HepG2 (cell line): ENCODE data around the gene WDR59. TPM values are rescaled to one million over a fixed set of nuclear protein-coding genes. Genes with fewer than 3 reads are reported as not detected.

ENCODE experiments used
- CHD2 ChIP-seq: IDR thresholded peaks from 2 replicates; pipeline ENCODE4 v1.6.1; 2011; ENCODE audit warnings: low read depth, low read length, improper control_type of control experiment
- ELF1 ChIP-seq: sonication (generic); formaldehyde crosslinking; IDR thresholded peaks from 2 replicates; pipeline ENCODE4 v1.4.0; 2020; ENCODE audit warnings: missing genetic modification reagents
- ISL2 ChIP-seq: sonication (generic); formaldehyde crosslinking; IDR thresholded peaks from 2 replicates; pipeline ENCODE4 v1.5.0; 2020; ENCODE audit warnings: missing genetic modification reagents
- KAT7 ChIP-seq: IDR thresholded peaks from 2 replicates; pipeline ENCODE4 v1.6.1; 2018; ENCODE audit warnings: borderline replicate concordance, missing compliant biosample characterization
- MED8 ChIP-seq: sonication (generic); formaldehyde crosslinking; IDR thresholded peaks from 2 replicates; pipeline ENCODE4 v1.8.1; 2023; ENCODE audit warnings: mild to moderate bottlenecking, missing genetic modification reagents; ENCODE audit not compliant: insufficient replicate concordance
- MTA3 ChIP-seq: sonication (generic); formaldehyde crosslinking; IDR thresholded peaks from 2 replicates; pipeline ENCODE4 v1.4.0; 2020; ENCODE audit warnings: missing genetic modification reagents
- MTF2 ChIP-seq: sonication (generic); formaldehyde crosslinking; IDR thresholded peaks from 2 replicates; pipeline ENCODE4 v1.5.0; 2020; ENCODE audit warnings: missing genetic modification reagents, borderline replicate concordance
- NFKBIZ ChIP-seq: IDR thresholded peaks from 2 replicates; pipeline ENCODE4 v1.6.1; 2018; ENCODE audit warnings: missing genetic modification reagents, missing compliant biosample characterization
- NPAS2 ChIP-seq: sonication (generic); formaldehyde crosslinking; IDR thresholded peaks from 2 replicates; pipeline ENCODE4 v1.8.0; 2022; ENCODE audit warnings: mild to moderate bottlenecking, missing genetic modification reagents, borderline replicate concordance
- SALL2 ChIP-seq: sonication (generic); formaldehyde crosslinking; IDR thresholded peaks from 2 replicates; pipeline ENCODE4 v1.8.1; 2023; ENCODE audit warnings: mild to moderate bottlenecking, missing genetic modification reagents, inconsistent platforms
- SIN3A ChIP-seq: IDR thresholded peaks from 2 replicates; pipeline ENCODE4 v1.6.1; 2011; ENCODE audit warnings: low read depth, mild to moderate bottlenecking, control low read depth, low read length, borderline replicate concordance
- SP5 ChIP-seq: IDR thresholded peaks from 2 replicates; pipeline ENCODE4 v1.6.1; 2016; ENCODE audit warnings: low read depth, borderline replicate concordance
- ZBTB7B ChIP-seq: sonication (generic); formaldehyde crosslinking; IDR thresholded peaks from 2 replicates; pipeline ENCODE4 v1.4.0; 2020; ENCODE audit warnings: missing genetic modification reagents
- ZFY ChIP-seq: sonication (generic); formaldehyde crosslinking; IDR thresholded peaks from 2 replicates; pipeline ENCODE4 v1.4.0; 2020; ENCODE audit warnings: missing genetic modification reagents
- ZNF350 ChIP-seq: sonication (generic); formaldehyde crosslinking; IDR thresholded peaks from 2 replicates; pipeline ENCODE4 v1.4.0; 2020; ENCODE audit warnings: mild to moderate bottlenecking, low read depth, missing genetic modification reagents, borderline replicate concordance
- ZNF367 ChIP-seq: sonication (generic); formaldehyde crosslinking; IDR thresholded peaks from 2 replicates; pipeline ENCODE4 v1.4.0; 2020; ENCODE audit warnings: missing genetic modification reagents, borderline replicate concordance
- ZNF678 ChIP-seq: sonication (generic); formaldehyde crosslinking; IDR thresholded peaks from 2 replicates; pipeline ENCODE4 v1.4.0; 2020; ENCODE audit warnings: mild to moderate bottlenecking, missing genetic modification reagents
- polyA plus RNA-seq, 8 experiments: library from polyadenylated mRNA; depleted of rRNA in 3 of 8; stranded (reverse) in 7 of 8; unstranded in 1 of 8; fragments of >200 nt; fragmentation: Illumina TruSeq in 4 of 8; extraction: Trizol in 4 of 8; gene quantifications; 2 replicates each; pipeline versions ENCODE4 v1.2.1 to v1.2.3, GENCODE V29; 2011 to 2016; ENCODE audit warnings: low read depth in 4 of 8, missing spikeins in 1 of 8, mixed read lengths in 1 of 8; ENCODE audit not compliant: insufficient read depth in 1 of 8
- total RNA-seq, 5 experiments: library from RNA; depleted of rRNA; stranded (reverse); fragments of >200 nt; fragmentation: Illumina TruSeq; extraction: Trizol; gene quantifications; 2 replicates each; pipeline ENCODE4 v1.2.3, GENCODE V29; 2016; ENCODE audit warnings: low read depth in 1 of 5
- TF ChIP-seq, protein P1 (sequence below), 2 experiments: sonication (generic) in 1 of 2; formaldehyde crosslinking in 1 of 2; IDR thresholded peaks; 2 replicates each; pipeline versions ENCODE4 v1.4.0 to v1.6.1; 2016 to 2020; ENCODE audit warnings: borderline replicate concordance in 1 of 2, low read depth in 1 of 2, mild to moderate bottlenecking in 1 of 2, missing genetic modification reagents in 1 of 2
- TF ChIP-seq, protein P2 (sequence below): IDR thresholded peaks from 2 replicates; pipeline ENCODE4 v1.6.1; 2016; ENCODE audit warnings: missing genetic modification reagents, missing compliant biosample characterization
- TF ChIP-seq, protein P3 (sequence below): sonication (generic); formaldehyde crosslinking; IDR thresholded peaks from 2 replicates; pipeline ENCODE4 v1.4.0; 2020; ENCODE audit warnings: mild to moderate bottlenecking, missing genetic modification reagents
- TF ChIP-seq, protein P4 (sequence below): sonication (generic); formaldehyde crosslinking; IDR thresholded peaks from 2 replicates; pipeline ENCODE4 v1.4.0; 2020; ENCODE audit warnings: missing genetic modification reagents
- TF ChIP-seq, protein P5 (sequence below): sonication (generic); formaldehyde crosslinking; IDR thresholded peaks from 2 replicates; pipeline ENCODE4 v1.8.0; 2022; ENCODE audit warnings: mild to moderate bottlenecking, missing genetic modification reagents, moderate library complexity

The WDR59 gene
- total and polyA plus RNA-seq, 2 of the 13 experiments (the other 11 are each of a cell fraction or from before 2014, with no cell fraction given) = 65.2 to 306 TPM

DNA sequence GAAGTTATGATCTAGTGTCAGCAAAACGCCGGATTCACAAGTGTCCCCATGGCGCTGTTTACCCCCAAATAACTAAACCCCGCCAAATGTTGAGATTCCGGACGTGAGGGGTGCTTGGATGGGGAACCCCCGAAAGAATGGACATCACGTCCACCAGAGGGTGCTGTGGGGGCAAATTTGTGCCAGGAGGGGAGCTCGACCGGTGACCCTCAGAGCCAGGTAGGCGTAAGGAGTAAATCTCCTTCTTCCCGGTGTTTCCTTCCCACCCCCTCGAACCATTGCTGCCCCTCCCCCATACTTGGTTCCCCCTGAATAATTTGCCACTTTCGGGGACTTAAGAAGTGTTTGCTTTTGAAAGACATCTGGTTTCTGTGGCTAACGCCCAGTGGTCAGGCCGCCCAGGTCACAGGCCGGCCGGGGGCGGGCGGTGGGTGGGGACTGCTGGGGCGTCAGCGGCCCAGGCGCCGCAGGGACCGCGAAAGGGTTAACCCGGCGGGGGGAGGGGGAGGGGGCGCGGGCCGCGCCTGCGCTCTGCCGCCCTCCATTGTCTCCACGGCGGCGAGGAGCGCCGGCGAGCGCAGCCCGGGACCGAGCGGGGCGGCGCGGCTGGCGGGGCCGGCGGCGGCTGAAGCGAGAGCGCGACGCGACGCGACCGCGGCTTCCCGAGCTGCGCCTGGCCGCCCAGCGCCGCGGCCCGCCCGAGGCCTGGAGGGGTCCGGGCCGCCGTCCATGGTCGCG is 13.7 kb upstream of the WDR59 start, which contains the start of gene ZNRF1 (continued):
- TF ChIP-seq ZNF350 (CRISPR knock-in tag) (peak; percentile 60; the same call in 1 of the 2 replicates), MED8 (peak; percentile 23), NFKBIZ (CRISPR knock-in tag) (peak; percentile 13; the same call in 1 of the 2 replicates), ZNF678 (CRISPR knock-in tag) (no peak), SIN3A (no peak; the same call in none of the 2 replicates), ISL2 (CRISPR knock-in tag) (peak; percentile 44; the same call in 1 of the 2 replicates), ZNF367 (CRISPR knock-in tag) (no peak), MTF2 (CRISPR knock-in tag) (no peak), MTA3 (no peak), NPAS2 (CRISPR knock-in tag) (no peak), SP5 (CRISPR knock-in tag) (no peak), KAT7 (CRISPR knock-in tag) (no peak), ZFY (no peak; the same call in none of the 2 replicates), CHD2 (no peak), ZBTB7B (CRISPR knock-in tag) (peak; percentile 80), SALL2 (CRISPR knock-in tag) (peak; percentile 65; the same call in 1 of the 2 replicates), ELF1 (CRISPR knock-in tag) (no peak; the same call in 1 of the 2 replicates)
- TF ChIP-seq, protein P1, sequence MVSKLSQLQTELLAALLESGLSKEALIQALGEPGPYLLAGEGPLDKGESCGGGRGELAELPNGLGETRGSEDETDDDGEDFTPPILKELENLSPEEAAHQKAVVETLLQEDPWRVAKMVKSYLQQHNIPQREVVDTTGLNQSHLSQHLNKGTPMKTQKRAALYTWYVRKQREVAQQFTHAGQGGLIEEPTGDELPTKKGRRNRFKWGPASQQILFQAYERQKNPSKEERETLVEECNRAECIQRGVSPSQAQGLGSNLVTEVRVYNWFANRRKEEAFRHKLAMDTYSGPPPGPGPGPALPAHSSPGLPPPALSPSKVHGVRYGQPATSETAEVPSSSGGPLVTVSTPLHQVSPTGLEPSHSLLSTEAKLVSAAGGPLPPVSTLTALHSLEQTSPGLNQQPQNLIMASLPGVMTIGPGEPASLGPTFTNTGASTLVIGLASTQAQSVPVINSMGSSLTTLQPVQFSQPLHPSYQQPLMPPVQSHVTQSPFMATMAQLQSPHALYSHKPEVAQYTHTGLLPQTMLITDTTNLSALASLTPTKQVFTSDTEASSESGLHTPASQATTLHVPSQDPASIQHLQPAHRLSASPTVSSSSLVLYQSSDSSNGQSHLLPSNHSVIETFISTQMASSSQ (IDR thresholded peaks at IDR 0.05; ENCODE audit: low read depth) = no peak
- TF ChIP-seq, protein P1 (CRISPR knock-in tag; IDR thresholded peaks at IDR 0.05; ENCODE audit: borderline replicate concordance) = peak; percentile 27; the same call in 1 of the 2 replicates
- TF ChIP-seq, protein P2, sequence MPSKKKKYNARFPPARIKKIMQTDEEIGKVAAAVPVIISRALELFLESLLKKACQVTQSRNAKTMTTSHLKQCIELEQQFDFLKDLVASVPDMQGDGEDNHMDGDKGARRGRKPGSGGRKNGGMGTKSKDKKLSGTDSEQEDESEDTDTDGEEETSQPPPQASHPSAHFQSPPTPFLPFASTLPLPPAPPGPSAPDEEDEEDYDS (CRISPR knock-in tag) = peak; percentile 24; the same call in 1 of the 2 replicates
- TF ChIP-seq, protein P3, sequence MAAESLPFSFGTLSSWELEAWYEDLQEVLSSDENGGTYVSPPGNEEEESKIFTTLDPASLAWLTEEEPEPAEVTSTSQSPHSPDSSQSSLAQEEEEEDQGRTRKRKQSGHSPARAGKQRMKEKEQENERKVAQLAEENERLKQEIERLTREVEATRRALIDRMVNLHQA (CRISPR knock-in tag) = no peak
- TF ChIP-seq, protein P4, sequence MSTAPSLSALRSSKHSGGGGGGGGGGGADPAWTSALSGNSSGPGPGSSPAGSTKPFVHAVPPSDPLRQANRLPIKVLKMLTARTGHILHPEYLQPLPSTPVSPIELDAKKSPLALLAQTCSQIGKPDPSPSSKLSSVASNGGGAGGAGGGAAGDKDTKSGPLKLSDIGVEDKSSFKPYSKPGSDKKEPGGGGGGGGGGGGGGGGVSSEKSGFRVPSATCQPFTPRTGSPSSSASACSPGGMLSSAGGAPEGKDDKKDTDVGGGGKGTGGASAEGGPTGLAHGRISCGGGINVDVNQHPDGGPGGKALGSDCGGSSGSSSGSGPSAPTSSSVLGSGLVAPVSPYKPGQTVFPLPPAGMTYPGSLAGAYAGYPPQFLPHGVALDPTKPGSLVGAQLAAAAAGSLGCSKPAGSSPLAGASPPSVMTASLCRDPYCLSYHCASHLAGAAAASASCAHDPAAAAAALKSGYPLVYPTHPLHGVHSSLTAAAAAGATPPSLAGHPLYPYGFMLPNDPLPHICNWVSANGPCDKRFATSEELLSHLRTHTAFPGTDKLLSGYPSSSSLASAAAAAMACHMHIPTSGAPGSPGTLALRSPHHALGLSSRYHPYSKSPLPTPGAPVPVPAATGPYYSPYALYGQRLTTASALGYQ (CRISPR knock-in tag) = no peak
- TF ChIP-seq, protein P5, sequence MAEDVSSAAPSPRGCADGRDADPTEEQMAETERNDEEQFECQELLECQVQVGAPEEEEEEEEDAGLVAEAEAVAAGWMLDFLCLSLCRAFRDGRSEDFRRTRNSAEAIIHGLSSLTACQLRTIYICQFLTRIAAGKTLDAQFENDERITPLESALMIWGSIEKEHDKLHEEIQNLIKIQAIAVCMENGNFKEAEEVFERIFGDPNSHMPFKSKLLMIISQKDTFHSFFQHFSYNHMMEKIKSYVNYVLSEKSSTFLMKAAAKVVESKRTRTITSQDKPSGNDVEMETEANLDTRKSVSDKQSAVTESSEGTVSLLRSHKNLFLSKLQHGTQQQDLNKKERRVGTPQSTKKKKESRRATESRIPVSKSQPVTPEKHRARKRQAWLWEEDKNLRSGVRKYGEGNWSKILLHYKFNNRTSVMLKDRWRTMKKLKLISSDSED (CRISPR knock-in tag) = no peak
